ENCODE data around the gene COPRS.

DNA sequence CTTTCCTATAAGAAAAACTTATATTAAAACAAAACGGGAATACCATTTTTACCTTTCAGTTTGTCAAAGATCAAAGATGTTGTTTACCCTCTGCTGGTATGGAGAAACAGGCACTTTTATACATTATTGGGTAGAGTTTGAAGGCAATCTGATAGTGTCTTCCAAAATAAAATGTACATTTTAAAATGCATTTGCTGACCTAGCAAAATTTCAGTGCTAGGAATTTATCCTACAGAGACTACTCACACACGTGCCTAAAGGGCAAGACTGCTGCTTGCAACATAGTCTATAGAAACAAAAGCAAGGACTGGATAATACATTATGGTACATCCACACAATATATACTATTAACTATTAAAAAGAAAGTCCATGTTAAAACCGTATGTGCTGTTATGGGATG is 36.0 kb downstream of the COPRS start:
- TF ChIP-seq NCOA5 (CRISPR knock-in tag; IDR thresholded peaks at IDR 0.05), result no peak
- no peak for TF ChIP-seq MTF1 (CRISPR knock-in tag; IDR thresholded peaks at IDR 0.05)
- no peak for TF ChIP-seq NR2C2 (CRISPR knock-in tag; IDR thresholded peaks at IDR 0.05; ENCODE audit: borderline replicate concordance)
- no peak for TF ChIP-seq ZEB1 (IDR thresholded peaks at IDR 0.05; ENCODE audit: insufficient replicate concordance, low read depth)
- no peak for TF ChIP-seq CEBPB (IDR thresholded peaks at IDR 0.05; ENCODE audit: borderline replicate concordance, low read depth, low read length)
- TF ChIP-seq ETV6 (CRISPR knock-in tag; conservative IDR thresholded peaks at IDR 0.05), result no peak
- no peak for TF ChIP-seq SP1 (IDR thresholded peaks at IDR 0.05)
- TF ChIP-seq SP1 (CRISPR knock-in tag; IDR thresholded peaks at IDR 0.05), result no peak
- no peak for TF ChIP-seq ZNF773 (CRISPR knock-in tag; IDR thresholded peaks at IDR 0.05; ENCODE audit: borderline replicate concordance)
- TF ChIP-seq, protein P1, sequence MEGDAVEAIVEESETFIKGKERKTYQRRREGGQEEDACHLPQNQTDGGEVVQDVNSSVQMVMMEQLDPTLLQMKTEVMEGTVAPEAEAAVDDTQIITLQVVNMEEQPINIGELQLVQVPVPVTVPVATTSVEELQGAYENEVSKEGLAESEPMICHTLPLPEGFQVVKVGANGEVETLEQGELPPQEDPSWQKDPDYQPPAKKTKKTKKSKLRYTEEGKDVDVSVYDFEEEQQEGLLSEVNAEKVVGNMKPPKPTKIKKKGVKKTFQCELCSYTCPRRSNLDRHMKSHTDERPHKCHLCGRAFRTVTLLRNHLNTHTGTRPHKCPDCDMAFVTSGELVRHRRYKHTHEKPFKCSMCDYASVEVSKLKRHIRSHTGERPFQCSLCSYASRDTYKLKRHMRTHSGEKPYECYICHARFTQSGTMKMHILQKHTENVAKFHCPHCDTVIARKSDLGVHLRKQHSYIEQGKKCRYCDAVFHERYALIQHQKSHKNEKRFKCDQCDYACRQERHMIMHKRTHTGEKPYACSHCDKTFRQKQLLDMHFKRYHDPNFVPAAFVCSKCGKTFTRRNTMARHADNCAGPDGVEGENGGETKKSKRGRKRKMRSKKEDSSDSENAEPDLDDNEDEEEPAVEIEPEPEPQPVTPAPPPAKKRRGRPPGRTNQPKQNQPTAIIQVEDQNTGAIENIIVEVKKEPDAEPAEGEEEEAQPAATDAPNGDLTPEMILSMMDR (CRISPR knock-in tag; IDR thresholded peaks at IDR 0.05), result no peak
- no peak for TF ChIP-seq JUND (CRISPR knock-in tag; IDR thresholded peaks at IDR 0.05)
- no peak for TF ChIP-seq SMAD1 (CRISPR knock-in tag; IDR thresholded peaks at IDR 0.05; ENCODE audit: borderline replicate concordance, low read depth)

Measured in HepG2 (cell line).